Retinal pigment epithelial cell (primary cell): ENCODE measurements around the gene DLEC1.

Experiments
- DNase-seq: peaks from one replicate; pipeline ENCODE4 v3.0.0-alpha.2; 2010; ENCODE audit warnings: low read depth
- H3K4me3 ChIP-seq: 2 replicates; pipeline ENCODE4 v1.5.1; 2011; ENCODE audit warnings: mild to moderate bottlenecking, low read length, control low read depth, moderate library complexity
- TF ChIP-seq, protein P1 (sequence below): conservative IDR thresholded peaks from 2 replicates; pipeline ENCODE4 v1.5.1; 2011; ENCODE audit warnings: low read depth, low read length, control low read depth, inconsistent platforms

The DLEC1 gene

DNA sequence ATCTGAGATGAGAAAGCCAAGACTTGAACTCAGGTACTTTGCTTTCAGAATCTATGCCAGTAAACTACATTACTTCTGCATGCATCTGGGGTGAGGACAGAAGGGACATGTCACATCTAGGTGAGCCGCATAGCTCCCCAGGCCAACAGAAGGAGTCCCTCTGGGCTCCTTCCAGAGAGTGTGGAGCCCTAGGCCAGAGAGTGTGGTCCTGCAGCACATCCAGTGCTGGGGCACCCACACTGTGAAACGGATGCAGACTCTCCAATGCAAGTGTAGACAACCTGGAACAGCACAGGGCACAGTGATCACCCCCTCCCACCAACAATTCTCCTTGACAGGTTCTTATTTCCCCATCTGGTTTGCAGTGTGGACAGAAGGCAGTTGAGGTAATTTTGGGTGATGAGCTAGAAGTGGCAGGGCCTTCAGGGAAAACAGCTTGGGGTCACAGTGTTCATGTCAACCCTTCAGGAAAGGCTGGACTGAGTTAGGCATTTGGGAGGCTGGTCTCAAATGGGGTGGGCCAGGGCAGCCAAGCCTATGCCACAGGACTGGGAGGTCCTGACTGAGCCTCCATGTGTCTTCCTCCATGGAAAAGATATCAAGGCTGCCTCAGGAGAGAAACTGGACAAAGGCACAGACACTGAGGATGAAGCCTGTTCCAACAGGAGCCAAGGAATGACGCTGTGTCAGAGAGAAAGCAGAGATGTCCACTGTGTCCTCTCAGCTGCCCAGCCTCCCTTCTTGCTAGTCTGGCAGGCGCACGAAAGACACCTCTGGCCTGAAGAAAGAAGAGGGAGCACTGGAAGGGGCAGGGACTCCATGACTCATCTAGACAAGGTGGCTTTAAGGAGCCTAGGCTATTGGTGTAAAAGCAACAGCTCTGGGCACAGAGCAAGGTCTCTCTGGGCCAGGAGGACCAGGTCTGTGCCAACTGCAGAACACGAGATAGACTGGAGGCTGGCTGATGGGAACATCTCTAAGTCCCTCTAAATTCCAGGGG lies 11.2 kb upstream of the DLEC1 start:
- H3K4me3 ChIP-seq = no peak overlapping the region
- TF ChIP-seq, protein P1, sequence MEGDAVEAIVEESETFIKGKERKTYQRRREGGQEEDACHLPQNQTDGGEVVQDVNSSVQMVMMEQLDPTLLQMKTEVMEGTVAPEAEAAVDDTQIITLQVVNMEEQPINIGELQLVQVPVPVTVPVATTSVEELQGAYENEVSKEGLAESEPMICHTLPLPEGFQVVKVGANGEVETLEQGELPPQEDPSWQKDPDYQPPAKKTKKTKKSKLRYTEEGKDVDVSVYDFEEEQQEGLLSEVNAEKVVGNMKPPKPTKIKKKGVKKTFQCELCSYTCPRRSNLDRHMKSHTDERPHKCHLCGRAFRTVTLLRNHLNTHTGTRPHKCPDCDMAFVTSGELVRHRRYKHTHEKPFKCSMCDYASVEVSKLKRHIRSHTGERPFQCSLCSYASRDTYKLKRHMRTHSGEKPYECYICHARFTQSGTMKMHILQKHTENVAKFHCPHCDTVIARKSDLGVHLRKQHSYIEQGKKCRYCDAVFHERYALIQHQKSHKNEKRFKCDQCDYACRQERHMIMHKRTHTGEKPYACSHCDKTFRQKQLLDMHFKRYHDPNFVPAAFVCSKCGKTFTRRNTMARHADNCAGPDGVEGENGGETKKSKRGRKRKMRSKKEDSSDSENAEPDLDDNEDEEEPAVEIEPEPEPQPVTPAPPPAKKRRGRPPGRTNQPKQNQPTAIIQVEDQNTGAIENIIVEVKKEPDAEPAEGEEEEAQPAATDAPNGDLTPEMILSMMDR = no peak
- no peak for DNase-seq

DNA sequence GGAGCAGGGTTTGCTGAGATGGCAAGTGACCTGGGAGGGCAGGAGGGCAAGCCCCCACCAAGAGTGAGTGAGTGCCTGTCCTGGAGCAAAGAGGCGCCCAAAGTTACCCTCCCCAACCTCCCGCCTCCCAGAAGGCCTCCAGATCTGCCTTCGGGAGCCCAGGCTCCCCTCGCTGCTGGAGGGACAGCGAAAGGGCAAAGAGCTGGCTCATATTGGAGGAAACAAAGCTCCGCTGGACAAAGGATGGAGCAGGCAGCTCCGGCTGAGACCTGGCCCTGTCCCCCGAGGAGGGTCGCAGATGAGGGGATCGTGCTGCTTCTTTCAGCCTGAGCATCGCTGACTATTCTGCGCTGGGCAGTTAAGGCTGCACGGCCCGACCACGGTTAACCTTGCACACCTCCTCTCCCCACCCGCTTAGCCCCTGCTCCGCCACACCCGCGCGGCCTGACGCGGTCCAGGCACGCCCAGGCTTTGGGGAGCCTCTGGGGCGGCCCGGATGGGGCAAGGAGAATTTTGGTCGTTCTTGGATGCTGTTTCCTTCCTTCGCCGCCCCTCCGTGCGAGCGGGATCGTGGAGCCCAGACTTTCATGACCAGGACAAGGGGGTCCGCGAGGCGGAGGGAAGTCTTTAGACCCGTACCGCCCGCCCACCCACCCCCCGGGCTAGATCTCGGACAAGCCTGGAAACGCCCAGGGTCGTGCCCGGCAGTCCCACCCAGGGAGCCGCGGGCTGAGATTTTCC lies 10.2 kb upstream of the DLEC1 start:
- peak overlapping the region; percentile 56 for H3K4me3 ChIP-seq
- no peak for DNase-seq
- TF ChIP-seq, protein P1 = no peak

DNA sequence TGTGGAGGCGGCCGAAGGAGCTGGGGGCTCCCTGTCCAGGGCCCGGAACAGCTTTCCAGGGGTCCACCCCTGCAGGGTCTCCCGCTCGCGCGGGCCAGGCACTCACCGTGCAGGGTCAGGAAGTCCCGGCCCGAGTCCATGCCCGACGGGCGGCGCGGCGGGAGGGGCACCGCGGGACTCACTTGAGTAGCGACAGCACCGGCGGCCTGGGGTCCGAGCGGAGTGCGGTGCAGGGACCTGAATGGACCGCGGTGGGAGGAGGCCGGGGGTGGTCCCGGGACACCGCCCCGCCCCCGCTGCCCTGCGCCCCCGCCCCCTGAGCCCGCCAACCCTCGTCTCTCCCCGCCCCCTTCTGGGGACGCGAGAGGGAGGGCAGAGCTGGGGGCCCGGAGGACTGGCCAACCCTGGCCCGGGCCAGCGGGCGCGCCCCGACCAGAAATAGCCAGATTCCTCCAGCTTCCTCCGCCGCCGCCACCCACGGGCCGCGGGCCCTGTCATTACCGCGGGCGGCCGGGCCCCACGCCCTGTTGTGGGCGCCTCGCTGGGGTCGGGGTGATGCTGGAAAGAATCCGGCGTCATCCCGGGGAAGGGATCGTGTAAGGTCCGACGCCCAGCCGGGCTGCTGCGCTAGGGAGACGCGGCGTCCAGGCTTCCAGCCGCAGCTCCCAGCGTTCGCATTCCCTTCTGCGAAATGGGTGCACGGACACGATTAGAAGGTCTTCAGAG lies 9.4 kb upstream of the DLEC1 start, which contains the start of gene PLCD1:
TSS of gene PLCD1 (minus strand) at position 243 of the 726 bp plus-strand sequence. CDS start at position 140, 103 bp downstream.
- no peak for DNase-seq
- H3K4me3 ChIP-seq = peak within 1 kb of the TSS; percentile 56
- TF ChIP-seq, protein P1 = no peak

DNA sequence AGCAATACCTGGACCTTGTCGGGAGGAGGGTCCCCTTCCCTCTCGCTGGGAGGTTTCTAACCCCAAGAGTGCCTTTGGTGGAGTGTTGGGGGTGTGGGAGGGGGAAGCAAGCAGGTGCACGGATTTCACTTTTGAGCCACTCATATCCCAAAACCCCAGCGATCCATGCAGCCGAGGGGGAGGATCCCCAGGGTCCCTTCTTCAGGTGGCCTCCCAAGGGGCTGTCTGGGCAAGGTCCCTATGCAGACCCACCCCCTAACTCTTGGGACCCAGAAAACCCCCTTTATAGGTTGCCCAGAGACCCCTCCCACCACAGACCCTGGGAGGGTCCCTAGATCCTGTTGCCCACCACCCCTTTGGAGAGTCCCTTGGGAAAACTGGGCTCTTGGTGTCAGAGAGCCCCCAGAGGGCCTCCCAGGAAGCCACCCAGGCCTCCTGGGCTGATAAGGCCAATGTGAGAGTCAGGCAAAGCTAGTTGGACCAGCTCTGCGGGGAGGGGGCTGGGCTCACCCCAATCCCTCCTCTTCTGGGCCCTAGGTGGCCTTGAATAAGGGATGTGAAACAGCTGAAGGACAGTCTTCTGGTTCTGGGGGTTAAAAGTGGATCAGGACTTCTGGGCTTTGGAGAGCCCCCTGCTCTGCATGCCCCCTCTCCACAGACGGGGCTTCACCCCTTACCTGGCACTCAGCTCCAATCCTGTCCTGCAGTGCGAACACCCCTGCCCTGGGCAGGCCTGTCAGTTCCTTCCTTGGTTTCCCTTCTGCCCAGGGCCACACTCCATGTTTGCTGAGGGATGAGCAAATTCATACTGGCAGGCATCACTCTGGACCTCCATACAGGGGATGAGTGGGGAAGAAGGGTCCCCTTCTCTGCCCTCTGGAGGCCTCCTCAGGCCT lies 8.6 kb upstream of the DLEC1 start:
- no peak for DNase-seq
- peak overlapping the region; percentile 56 for H3K4me3 ChIP-seq
- TF ChIP-seq, protein P1 = no peak

DNA sequence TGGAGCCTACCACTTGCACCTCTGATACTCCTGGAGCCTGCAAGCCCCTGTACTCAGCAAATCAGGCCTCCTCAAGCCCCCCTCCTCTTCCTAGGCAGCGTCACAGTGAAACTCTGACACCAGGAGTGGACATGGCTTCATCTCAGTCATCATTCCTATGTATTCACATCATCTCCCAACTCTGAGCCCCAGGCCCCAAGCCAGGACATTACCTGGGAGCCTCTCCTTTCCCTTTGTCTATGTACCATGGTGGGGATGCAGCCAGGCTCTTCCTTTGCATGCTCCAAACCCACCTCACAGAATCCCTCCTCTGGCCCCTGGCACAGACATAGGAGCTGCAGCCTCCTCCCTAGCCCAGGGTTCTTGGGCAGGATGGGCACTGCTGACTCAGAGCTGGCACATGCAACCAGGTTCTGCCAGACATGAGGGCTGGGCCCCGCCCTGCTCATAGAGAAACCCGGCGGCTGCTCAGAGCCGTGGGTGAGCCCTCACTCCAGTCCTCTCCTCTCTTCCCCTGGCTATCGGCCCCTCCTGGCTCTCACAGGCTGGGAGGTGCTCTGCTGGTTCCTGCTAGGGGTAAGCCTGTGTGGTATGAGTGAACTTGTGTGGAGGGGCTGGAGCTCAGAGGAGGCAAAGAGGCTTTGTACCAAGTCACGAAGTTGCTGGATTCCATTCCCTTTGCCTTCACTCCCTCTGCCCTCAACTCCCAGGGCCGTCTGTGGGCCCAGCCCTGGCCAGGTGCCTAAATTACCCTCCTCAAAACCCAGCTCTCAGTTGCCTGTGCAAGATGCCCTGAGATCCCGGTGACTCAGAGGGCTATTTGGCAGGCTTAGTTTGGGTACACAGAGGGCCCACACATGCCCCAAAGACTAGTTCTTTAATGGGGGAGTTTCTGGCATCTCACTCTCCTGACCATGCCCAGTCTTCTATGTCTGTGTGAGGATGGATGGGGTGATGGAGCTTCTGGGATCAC lies 7.7 kb upstream of the DLEC1 start:
- TF ChIP-seq, protein P1 = no peak
- H3K4me3 ChIP-seq = no peak overlapping the region
- peak; percentile 42 for DNase-seq
